Skeletal muscle tissue (tissue), 4 donors: Measurements from ENCODE around the gene MGAT1. TPM values are rescaled to one million over a fixed set of nuclear protein-coding genes. Genes with fewer than 3 reads are reported as not detected.
"Not testable (repeated sequence)": the region's sequence is repeated elsewhere in the genome, so short reads cannot be mapped to it uniquely, and the experiment has no call there.

Source experiments
- H3K27ac ChIP-seq: one replicate; pipeline ENCODE4 v1.7.0; 2013; ENCODE audit warnings: mild to moderate bottlenecking, low read depth, low read length, inconsistent platforms
- H3K27me3 ChIP-seq, 3 donors: one replicate each; pipeline ENCODE4 v1.7.0; 2013; ENCODE audit warnings: low read length in 3 of 3; ENCODE audit not compliant: control insufficient read depth in 3 of 3, insufficient read depth in 3 of 3
- H3K36me3 ChIP-seq, 3 donors: one replicate each; pipeline ENCODE4 v1.7.0; 2013; ENCODE audit warnings: low read length in 3 of 3; ENCODE audit not compliant: control insufficient read depth in 3 of 3, insufficient read depth in 3 of 3
- H3K4me1 ChIP-seq, 3 donors: one replicate each; pipeline ENCODE4 v1.7.0; 2013; ENCODE audit warnings: low read length in 3 of 3, mild to moderate bottlenecking in 3 of 3; ENCODE audit not compliant: control insufficient read depth in 3 of 3, insufficient read depth in 3 of 3
- H3K4me3 ChIP-seq, 3 donors: one replicate each; pipeline ENCODE4 v1.7.0; 2013; ENCODE audit warnings: low read length in 3 of 3
- H3K9ac ChIP-seq, 3 donors: one replicate each; pipeline ENCODE4 v1.7.0; 2013; ENCODE audit warnings: low read length in 3 of 3, mild to moderate bottlenecking in 3 of 3, moderate library complexity in 2 of 3, low read depth in 1 of 3
- H3K9me3 ChIP-seq, 3 donors: one replicate each; pipeline ENCODE4 v1.7.0; 2013; ENCODE audit warnings: low read length in 3 of 3; ENCODE audit not compliant: control insufficient read depth in 3 of 3
- total RNA-seq: library from RNA; depleted of rRNA; stranded (reverse); fragments of >200 nt; gene quantifications from one replicate; pipeline ENCODE4 v1.2.3, GENCODE V29; 2014
- donor health status: Osteomylitis.

MGAT1 gene
- total RNA-seq, 1 donor from 2014 or later: 38.1 TPM

GRCh38 chr5:180798193-180798592 is 4.4 kb downstream of the MGAT1 start:
- Histone ChIP-seq H3K36me3 (peaks cover 3 to 16% (median 3%) of the 10 kb centered on the region in 3 donors), H3K27me3 (no peaks in the 10 kb centered on the region), H3K4me3 (peak overlapping the region in 2 of 3 donors; percentile 27 to 29), H3K9ac (no peak overlapping the region), H3K9me3 (no peaks in the 10 kb centered on the region), H3K27ac (no peak overlapping the region), H3K4me1 (peaks cover 59 to 63% (median 59%) of the 10 kb centered on the region in 3 donors)

GRCh38 chr5:180797256-180798192 is 5.1 kb downstream of the MGAT1 start:
- Histone ChIP-seq H3K27ac (no peak overlapping the region), H3K9ac (peak overlapping the region in 1 of 3 donors; percentile 33), H3K27me3 (no peaks in the 10 kb centered on the region), H3K36me3 (peaks cover 3 to 18% (median 9%) of the 10 kb centered on the region in 3 donors), H3K9me3 (no peaks in the 10 kb centered on the region), H3K4me3 (peak overlapping the region in 2 of 3 donors; percentile 27 to 29), H3K4me1 (peaks cover 58 to 60% (median 58%) of the 10 kb centered on the region in 3 donors)

- no peaks in the 10 kb centered on the region for H3K9me3 ChIP-seq
- H3K36me3 ChIP-seq: peaks cover 19 to 30% (median 24%) of the 10 kb centered on the region in 3 donors
- no peaks in the 10 kb centered on the region for H3K27me3 ChIP-seq
- H3K9ac ChIP-seq: no peak overlapping the region
- H3K4me1 ChIP-seq: peaks cover 46 to 47% (median 47%) of the 10 kb centered on the region in 3 donors
- no peak overlapping the region for H3K27ac ChIP-seq
- no peak overlapping the region for H3K4me3 ChIP-seq
Measured at GRCh38 chr5:180795771-180796313, 6.8 kb downstream of the MGAT1 start.

- no peak overlapping the region for H3K4me3 ChIP-seq
- H3K27me3 ChIP-seq: no peaks in the 10 kb centered on the region
- H3K9ac ChIP-seq: no peak overlapping the region
- H3K9me3 ChIP-seq: no peaks in the 10 kb centered on the region
- peaks cover 18 to 30% (median 21%) of the 10 kb centered on the region in 3 donors for H3K4me1 ChIP-seq
- peaks cover 22 to 33% (median 28%) of the 10 kb centered on the region in 3 donors for H3K36me3 ChIP-seq
- no peak overlapping the region for H3K27ac ChIP-seq
Measured at GRCh38 chr5:180792965-180793287, 9.7 kb downstream of the MGAT1 start.

- H3K9me3 ChIP-seq: no peaks in the 10 kb centered on the region
- H3K27ac ChIP-seq: no peak overlapping the region
- H3K27me3 ChIP-seq: no peaks in the 10 kb centered on the region
- H3K4me1 ChIP-seq: peaks cover 16 to 30% (median 18%) of the 10 kb centered on the region in 3 donors
- H3K4me3 ChIP-seq: no peak overlapping the region
- H3K9ac ChIP-seq: no peak overlapping the region
- peaks cover 22 to 33% (median 28%) of the 10 kb centered on the region in 3 donors for H3K36me3 ChIP-seq
Measured at GRCh38 chr5:180792287-180792964, 10.2 kb downstream of the MGAT1 start.

- Histone ChIP-seq H3K9ac (no peak overlapping the region), H3K27me3 (no peaks in the 10 kb centered on the region), H3K4me3 (no peak overlapping the region), H3K9me3 (no peaks in the 10 kb centered on the region), H3K36me3 (peaks cover 22 to 33% (median 28%) of the 10 kb centered on the region in 3 donors), H3K27ac (no peak overlapping the region), H3K4me1 (peaks cover 17 to 34% (median 18%) of the 10 kb centered on the region in 3 donors)
Measured at GRCh38 chr5:180791611-180792213, 10.9 kb downstream of the MGAT1 start.

- Histone ChIP-seq H3K36me3 (peaks cover 19 to 32% (median 28%) of the 10 kb centered on the region in 3 donors), H3K4me3 (no peak overlapping the region), H3K9ac (no peak overlapping the region), H3K27me3 (no peaks in the 10 kb centered on the region), H3K4me1 (peaks cover 21 to 37% (median 24%) of the 10 kb centered on the region in 3 donors), H3K9me3 (no peaks in the 10 kb centered on the region), H3K27ac (no peak overlapping the region)
Measured at GRCh38 chr5:180790524-180790923, 12.1 kb downstream of the MGAT1 start.

GRCh38 chr5:180790020-180790419 is 12.6 kb downstream of the MGAT1 start:
- peaks cover 19 to 29% (median 28%) of the 10 kb centered on the region in 3 donors for H3K36me3 ChIP-seq
- H3K27ac ChIP-seq: no peak overlapping the region
- peaks cover 26 to 41% (median 29%) of the 10 kb centered on the region in 3 donors for H3K4me1 ChIP-seq

GRCh38 chr5:180788651-180789410 is 13.8 kb downstream of the MGAT1 start:
- H3K9ac ChIP-seq, H3K27ac ChIP-seq, H3K4me3 ChIP-seq, H3K9me3 ChIP-seq, H3K27me3 ChIP-seq: not testable (repeated sequence)
- H3K4me1 ChIP-seq: peaks cover 27 to 41% (median 30%) of the 10 kb centered on the region in 3 donors
- peaks cover 19 to 28% (median 26%) of the 10 kb centered on the region in 3 donors for H3K36me3 ChIP-seq

More at GRCh38 chr5:180790020-180790419, 12.6 kb downstream of the MGAT1 start:
- Histone ChIP-seq H3K9me3 (no peaks in the 10 kb centered on the region), H3K27me3 (no peaks in the 10 kb centered on the region), H3K4me3 (no peak overlapping the region), H3K9ac (no peak overlapping the region)
